ENCODE results near the gene ZNF710.

The ZNF710 gene

GRCh38 chr15:90009301-90010022, 8.3 kb downstream of the ZNF710 start:
- no peak for TF ChIP-seq GABPA (IDR thresholded peaks at IDR 0.05; ENCODE audit: low read depth)
- TF ChIP-seq SPI1 (IDR thresholded peaks at IDR 0.05; ENCODE audit: borderline replicate concordance, low read depth): peak; percentile 94
- Histone ChIP-seq H3K27me3 (ENCODE audit: insufficient read depth, poor library complexity, severe bottlenecking) (no peaks in the 10 kb centered on the region), H3K27ac (replicated peaks) (peak overlapping the region; percentile 48), H3K4me3 (replicated peaks; ENCODE audit: insufficient read depth, low read length) (no peak overlapping the region)
- peak in 1 of 2 experiments; percentile 76 for DNase-seq (ENCODE audit: low read depth in 1 of 2, low spot score in 1 of 2)

- no peak overlapping the region for H3K27ac ChIP-seq (replicated peaks)
- TF ChIP-seq SPI1 (IDR thresholded peaks at IDR 0.05; ENCODE audit: borderline replicate concordance, low read depth) (no peak), CTCF (IDR thresholded peaks at IDR 0.05; ENCODE audit: insufficient read depth, low read length) (no peak), POLR2AphosphoS5 (IDR thresholded peaks at IDR 0.05; ENCODE audit: low read depth) (no peak), GABPA (IDR thresholded peaks at IDR 0.05; ENCODE audit: low read depth) (no peak), REST (IDR thresholded peaks at IDR 0.05; ENCODE audit: insufficient replicate concordance, low read depth) (no peak)
- H3K27me3 ChIP-seq (ENCODE audit: insufficient read depth, poor library complexity, severe bottlenecking): no peaks in the 10 kb centered on the region
- H3K4me3 ChIP-seq (replicated peaks; ENCODE audit: insufficient read depth, low read length): no peak overlapping the region
- no peak for DNase-seq (ENCODE audit: low read depth in 1 of 2, low spot score in 1 of 2)
Measured at GRCh38 chr15:90011705-90012104, 10.6 kb downstream of the ZNF710 start.

GRCh38 chr15:90013503-90013937, 12.4 kb downstream of the ZNF710 start:
- Histone ChIP-seq H3K27ac (replicated peaks) (peak overlapping the region; percentile 22; the same call in 1 of the 2 replicates), H3K27me3 (ENCODE audit: insufficient read depth, poor library complexity, severe bottlenecking) (no peaks in the 10 kb centered on the region), H3K4me3 (replicated peaks; ENCODE audit: insufficient read depth, low read length) (no peak overlapping the region)
- DNase-seq (ENCODE audit: low read depth in 1 of 2, low spot score in 1 of 2): peak in 1 of 2 experiments; percentile 48
- TF ChIP-seq POLR2AphosphoS5 (IDR thresholded peaks at IDR 0.05; ENCODE audit: low read depth): no peak
- peak; percentile 20; the same call in 1 of the 2 replicates for TF ChIP-seq SPI1 (IDR thresholded peaks at IDR 0.05; ENCODE audit: borderline replicate concordance, low read depth)

GRCh38 chr15:90015294-90015693, 14.2 kb downstream of the ZNF710 start:
- Histone ChIP-seq H3K27ac (replicated peaks) (no peak overlapping the region), H3K27me3 (ENCODE audit: insufficient read depth, poor library complexity, severe bottlenecking) (no peaks in the 10 kb centered on the region), H3K4me3 (replicated peaks; ENCODE audit: insufficient read depth, low read length) (no peak overlapping the region)
- DNase-seq (ENCODE audit: low read depth in 1 of 2, low spot score in 1 of 2): no peak
- TF ChIP-seq REST (IDR thresholded peaks at IDR 0.05; ENCODE audit: insufficient replicate concordance, low read depth): no peak
- TF ChIP-seq SPI1 (IDR thresholded peaks at IDR 0.05; ENCODE audit: borderline replicate concordance, low read depth): no peak
- no peak for TF ChIP-seq GABPA (IDR thresholded peaks at IDR 0.05; ENCODE audit: low read depth)
- no peak for TF ChIP-seq POLR2AphosphoS5 (IDR thresholded peaks at IDR 0.05; ENCODE audit: low read depth)
- TF ChIP-seq CTCF (IDR thresholded peaks at IDR 0.05; ENCODE audit: insufficient read depth, low read length): no peak

Data from HL-60 (cell line).